HG02759 (cell line): ENCODE measurements around the gene GRIA1.

ENCODE experiments used
- ATAC-seq: cut with Tn5 transposase; IDR thresholded peaks from one replicate; pipeline ENCODE4 v1.9.1; 2021; ENCODE audit warnings: mild to moderate bottlenecking, moderate library complexity; ENCODE audit not compliant: unreplicated experiment

The GRIA1 gene

DNA sequence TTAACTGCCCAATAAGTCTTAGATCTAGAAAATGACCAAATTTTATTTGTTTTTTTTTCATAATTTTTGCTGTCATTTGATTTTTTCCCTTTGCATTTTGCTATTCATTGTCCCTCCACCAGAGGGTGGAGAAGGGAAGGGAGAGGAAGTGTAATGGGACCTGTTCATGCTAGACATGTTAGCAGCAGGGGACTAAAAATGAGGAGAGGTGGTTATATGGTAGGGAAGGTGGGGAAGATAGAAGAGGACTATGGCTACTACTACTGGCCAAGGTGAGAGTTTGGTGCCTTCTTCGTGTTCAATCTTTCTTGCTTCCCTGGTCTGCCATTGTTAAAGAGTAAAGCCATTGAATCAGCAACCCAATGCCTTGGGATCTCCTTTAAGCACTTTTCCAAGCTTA is 6.4 kb downstream of the GRIA1 start:
- no peak for ATAC-seq

GRCh38 chr5:153498516-153498915 is 8.0 kb downstream of the GRIA1 start:
- no peak for ATAC-seq

DNA sequence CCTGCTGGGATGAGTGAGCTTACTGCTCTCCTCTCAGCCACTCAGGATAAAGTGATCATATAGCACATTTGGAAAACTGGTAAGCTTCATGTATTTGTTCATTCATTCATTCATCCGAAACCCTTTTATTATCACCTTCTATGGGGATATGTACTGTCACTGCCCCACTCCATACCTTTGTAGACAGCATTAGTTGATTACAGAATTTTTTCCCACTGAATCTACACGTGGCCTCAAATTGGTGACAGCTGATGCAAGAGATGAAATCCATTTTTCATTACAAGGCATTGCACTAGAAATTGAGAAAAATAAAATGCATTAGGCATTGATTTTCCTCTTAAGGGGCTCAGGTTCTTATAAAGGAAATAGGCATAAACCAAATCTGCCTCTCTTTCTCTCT is 9.7 kb downstream of the GRIA1 start:
- no peak for ATAC-seq

GRCh38 chr5:153504726-153505125 is 14.3 kb downstream of the GRIA1 start:
- no peak for ATAC-seq

- no peak for ATAC-seq
Observed at GRCh38 chr5:153508700-153509099, 18.2 kb downstream of the GRIA1 start.

DNA sequence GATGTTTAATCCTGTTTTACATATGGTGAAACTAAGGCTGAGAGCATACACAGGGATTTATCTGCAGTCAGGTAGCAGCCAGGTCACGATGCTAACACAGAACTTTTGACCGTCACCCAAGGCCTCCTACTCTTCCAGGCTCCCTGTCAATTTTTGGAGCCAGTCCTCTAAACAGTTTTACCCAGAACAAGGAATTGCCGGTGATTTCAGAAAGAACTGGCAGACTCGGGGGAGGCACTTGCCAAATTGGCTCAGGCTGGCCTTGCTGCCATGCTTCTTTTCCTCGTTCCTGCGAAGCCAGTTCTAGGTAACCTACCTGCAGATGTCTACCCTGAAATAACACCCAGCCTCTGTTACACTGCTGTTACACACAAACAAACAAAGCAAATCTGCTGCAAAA is 21.2 kb downstream of the GRIA1 start:
- ATAC-seq: no peak

DNA sequence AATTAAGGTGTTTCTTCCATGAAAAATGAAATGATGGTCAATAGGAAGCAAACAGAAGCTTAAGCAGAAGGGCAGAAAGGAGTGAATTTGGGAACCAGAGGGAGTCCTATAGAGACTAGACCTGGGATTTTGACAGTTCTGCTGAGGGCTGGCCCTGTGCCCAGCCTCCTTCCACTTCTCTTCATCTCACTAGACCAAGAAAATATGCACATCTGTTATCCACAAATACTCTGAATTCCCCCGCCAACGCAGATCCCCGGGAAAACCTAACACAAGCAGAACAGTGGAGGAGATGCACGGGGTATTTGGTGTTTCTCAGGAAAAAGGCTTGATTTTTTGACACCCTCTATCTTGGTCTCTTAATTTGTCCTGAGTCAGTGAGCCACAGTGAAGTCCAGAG is 22.7 kb downstream of the GRIA1 start:
- ATAC-seq: no peak

DNA sequence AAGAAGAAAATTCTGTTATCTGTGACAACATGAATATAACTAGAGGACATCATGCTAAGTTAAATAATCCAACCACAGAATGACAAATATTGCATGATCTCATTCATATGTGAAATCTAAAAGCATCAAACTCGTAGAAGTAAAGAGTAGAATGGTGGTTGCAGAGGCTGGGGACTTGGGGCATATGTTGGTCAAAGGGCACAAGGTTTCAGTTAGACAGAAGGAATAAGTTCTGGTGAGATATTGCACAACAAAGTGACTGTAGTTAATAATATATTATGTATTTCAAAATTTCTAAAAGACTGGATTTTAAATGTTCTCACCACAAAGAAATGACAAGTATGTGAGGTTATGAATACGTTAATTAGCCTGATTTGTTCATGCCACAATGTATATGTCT is 24.8 kb downstream of the GRIA1 start:
- no peak for ATAC-seq

GRCh38 chr5:153516504-153517240 is 26.2 kb downstream of the GRIA1 start:
- no peak for ATAC-seq

DNA sequence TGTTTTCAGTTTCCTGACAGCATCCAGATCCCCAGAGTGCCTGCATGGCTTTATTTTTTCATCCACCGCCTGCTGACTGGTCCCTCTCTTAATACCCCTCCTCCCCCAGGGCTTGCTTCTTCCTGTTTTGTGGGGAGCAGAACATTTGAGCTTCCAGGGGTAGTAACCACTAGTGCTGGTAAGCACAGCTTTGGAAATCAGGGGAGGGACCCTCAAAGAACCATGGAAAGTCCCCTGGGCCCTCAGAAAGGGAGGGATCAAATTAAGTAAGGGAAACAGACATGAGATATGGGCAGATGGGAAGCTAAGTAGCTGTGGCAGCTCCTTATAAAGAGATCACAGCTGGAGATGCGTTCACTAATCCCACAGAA is 26.8 kb downstream of the GRIA1 start:
- ATAC-seq: no peak

DNA sequence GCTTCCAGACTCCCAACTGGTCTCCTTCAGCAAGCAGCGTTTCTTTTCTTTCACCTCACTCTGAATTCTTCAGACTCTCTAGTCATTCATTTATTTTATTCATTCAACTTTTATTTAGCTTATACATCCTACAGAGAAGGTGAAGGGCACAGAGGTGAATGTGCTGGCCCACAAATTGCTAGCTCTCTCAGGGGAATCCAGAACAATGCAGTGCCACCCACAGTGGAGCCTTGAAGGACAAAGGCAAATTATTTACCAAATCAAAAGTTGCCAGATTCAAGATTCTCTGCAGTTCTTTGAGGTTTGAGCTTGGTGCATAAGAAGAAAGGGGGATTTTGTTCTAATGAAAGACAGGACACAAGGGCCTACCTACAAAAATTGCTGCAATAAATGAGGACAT is 29.7 kb downstream of the GRIA1 start:
- no peak for ATAC-seq

- ATAC-seq: no peak
Observed at GRCh38 chr5:153520952-153521351, 30.5 kb downstream of the GRIA1 start.

GRCh38 chr5:153523211-153523610 is 32.7 kb downstream of the GRIA1 start:
- no peak for ATAC-seq

DNA sequence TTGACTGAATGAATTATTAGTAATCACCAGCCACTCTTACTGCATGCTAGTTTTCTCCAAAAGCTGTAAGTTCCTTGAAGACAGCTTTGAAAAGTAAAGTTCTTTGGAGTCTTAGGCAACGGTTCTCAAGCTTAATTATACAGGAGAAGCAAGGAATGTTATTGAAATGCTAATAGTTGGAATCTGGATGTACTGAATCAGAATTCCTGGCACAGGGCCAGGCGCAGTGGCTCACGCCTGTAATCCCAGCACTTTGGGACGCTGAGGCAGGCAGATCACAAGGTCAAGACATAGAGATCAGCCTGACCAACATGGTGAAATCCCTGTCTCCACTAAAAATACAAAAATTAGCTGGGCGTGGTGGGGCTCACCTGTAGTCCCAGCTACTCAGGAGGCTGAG is 33.4 kb downstream of the GRIA1 start:
- no peak for ATAC-seq

DNA sequence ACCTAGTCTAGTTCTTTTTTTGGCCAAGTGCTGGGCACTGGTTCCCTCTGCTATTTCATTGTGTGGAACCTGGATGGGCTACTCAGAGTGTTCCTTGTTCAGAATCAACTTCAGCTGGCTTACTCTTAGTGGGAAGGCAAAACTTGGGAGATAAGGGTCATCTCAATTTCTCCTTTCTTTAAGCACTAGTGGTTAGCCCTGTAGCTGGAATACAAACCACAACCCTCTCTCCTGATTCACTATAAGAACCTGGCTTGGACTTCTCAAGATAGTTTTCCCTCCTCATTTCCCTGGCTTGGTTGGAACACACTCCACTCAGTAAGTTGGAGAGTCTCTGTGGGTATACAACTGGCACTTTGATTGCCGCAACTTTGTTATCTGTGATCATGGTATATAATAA is 35.1 kb downstream of the GRIA1 start:
- no peak for ATAC-seq

DNA sequence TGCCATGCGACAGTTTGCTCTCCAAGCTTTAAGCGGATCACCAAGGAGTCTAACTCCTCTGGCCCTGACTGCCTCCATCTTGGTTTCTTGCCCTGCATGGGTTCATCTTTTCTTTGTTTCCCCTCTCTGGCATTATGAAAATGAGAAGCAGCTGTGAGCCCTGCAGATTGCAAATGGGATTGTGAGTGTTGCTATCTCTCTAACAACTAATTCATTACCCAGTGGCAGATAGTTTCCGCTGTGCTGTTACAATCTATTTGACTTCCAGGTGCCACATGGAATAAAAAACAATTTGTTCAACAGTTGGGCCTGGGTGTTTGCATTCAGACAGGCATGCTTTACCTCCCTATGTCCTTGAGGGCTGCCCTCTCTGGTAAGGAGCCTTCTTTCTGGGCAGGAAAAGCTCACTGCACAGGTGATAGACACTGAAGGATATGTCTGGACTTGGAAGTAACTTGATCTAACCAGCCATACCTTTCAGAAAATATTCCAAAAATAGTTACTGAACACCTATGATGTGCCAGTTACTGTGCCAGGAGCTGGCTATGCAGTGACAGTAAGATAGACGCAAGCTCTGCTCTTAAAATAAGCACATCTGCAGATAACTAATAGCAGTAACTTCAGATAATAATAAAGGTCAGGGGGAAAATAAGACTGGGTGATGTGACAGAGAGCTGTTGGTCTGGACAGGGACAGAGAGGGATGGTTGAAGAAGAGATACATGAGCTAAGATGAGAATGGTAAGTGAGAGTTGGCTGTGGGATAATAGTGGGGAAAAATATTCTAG is 40.1 kb downstream of the GRIA1 start:
- ATAC-seq: no peak

- ATAC-seq: no peak
Observed at GRCh38 chr5:153533546-153533945, 43.1 kb downstream of the GRIA1 start.

DNA sequence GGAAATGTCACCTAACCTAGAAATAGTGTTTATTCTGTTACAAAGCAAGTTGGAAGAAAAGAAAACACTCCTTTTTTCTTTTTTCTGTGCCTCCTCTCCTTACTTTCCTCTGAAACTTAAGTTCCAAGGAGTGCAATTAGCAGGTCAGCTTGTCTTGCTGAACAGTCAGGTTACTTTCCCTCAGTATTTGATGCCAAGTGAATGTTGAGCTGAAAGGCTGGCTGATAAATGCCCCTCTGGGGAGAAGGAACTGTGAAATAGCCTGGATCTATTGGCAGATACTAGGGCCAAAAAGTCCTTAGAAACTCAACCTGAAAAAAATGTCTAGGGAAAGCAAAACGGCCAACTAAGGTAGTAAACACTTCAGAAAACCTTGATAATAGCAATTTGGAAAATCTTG is 43.6 kb downstream of the GRIA1 start:
- no peak for ATAC-seq

DNA sequence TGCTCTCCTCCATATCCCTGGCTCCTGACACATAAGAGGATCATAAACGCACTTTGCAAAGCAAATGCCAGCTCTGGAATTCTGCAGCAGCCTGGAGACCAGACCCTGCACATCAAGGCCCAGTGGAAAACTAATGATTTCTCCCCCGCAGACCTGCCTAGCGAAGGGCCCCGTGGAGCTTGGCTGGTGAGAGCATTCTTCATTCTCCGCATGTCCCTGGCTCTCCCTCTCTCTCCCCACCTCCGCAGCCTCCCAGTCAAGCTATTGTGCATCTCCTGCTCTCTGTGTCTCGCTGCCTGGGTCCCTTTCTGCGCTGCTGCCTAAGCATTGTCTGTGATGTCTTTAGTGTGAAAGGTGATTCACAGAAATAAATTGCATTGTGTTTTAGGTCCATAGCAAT is 46.7 kb downstream of the GRIA1 start:
- ATAC-seq: no peak

GRCh38 chr5:153539983-153540382 is 49.5 kb downstream of the GRIA1 start:
- no peak for ATAC-seq

GRCh38 chr5:153542536-153542935 is 52.1 kb downstream of the GRIA1 start:
- ATAC-seq: no peak

DNA sequence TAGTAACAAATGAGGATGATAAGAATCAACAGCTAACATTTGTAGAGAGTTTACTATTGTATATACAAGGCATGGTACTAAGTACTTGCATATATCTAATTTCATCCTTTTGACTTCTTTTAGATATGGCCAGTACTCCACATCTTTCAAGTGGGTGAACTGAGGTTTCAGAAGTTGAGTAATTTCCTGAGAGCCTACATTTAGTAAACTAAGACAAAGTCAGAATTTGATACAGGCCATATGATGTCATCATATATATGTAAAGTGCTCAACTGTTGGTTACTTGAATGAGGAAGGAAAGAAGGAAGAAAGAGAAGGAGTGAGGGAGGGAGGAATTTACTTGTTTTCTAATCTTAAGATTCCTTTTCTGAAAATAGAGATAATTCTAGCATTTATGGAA is 52.8 kb downstream of the GRIA1 start:
- ATAC-seq: no peak
